Brain microvascular endothelial cell (primary cell): Measurements from ENCODE around the gene RUNX1.

ENCODE experiments used
- DNase-seq: peaks from one replicate; pipeline ENCODE4 v3.0.0-alpha.2; 2020
- H3K27ac ChIP-seq: fragments of 250-450 bp; sonication (Bioruptor Pico); 2 replicates; pipeline ENCODE4 v1.5.1; 2020; ENCODE audit warnings: mild to moderate bottlenecking, moderate library complexity
- H3K27me3 ChIP-seq: fragments of 250-450 bp; sonication (Bioruptor Pico); replicated peaks from 2 replicates; pipeline ENCODE4 v1.5.1; 2020; ENCODE audit warnings: mild to moderate bottlenecking
- H3K36me3 ChIP-seq: fragments of 250-450 bp; sonication (Bioruptor Pico); replicated peaks from 2 replicates; pipeline ENCODE4 v1.5.1; 2020; ENCODE audit warnings: mild to moderate bottlenecking
- H3K4me3 ChIP-seq: 2 replicates; pipeline ENCODE4 v1.5.1; 2011; ENCODE audit warnings: low read depth, mild to moderate bottlenecking, control low read depth, low read length, moderate library complexity
- CTCF ChIP-seq: IDR thresholded peaks from 2 replicates; pipeline ENCODE4 v1.5.1; 2011; ENCODE audit warnings: low read depth, mild to moderate bottlenecking, moderate library complexity, low read length, control low read depth, inconsistent platforms; ENCODE audit errors: missing control alignments
- in situ Hi-C: cut with HindIII; loops from 2 replicates; pipeline ENCODE4 v1.10.0; 2017; ENCODE audit warnings: low sequenced_read_pairs, low pct_ligation_motif_present

Gene RUNX1

GRCh38 chr21:34861258-34861657 lies 187.8 kb downstream of the RUNX1 start:
- TF ChIP-seq CTCF: no peak
- no peak overlapping the region for H3K4me3 ChIP-seq
- no peaks in the 10 kb centered on the region for H3K27me3 ChIP-seq
- no peak for DNase-seq
- in situ Hi-C loops: no loop called here
- no peak overlapping the region for H3K27ac ChIP-seq
- peaks cover 88% of the 10 kb centered on the region for H3K36me3 ChIP-seq

GRCh38 chr21:34859976-34860653 lies 189.0 kb downstream of the RUNX1 start:
- DNase-seq: no peak
- in situ Hi-C loops: no loop called here
- Histone ChIP-seq H3K36me3 (peaks cover 87% of the 10 kb centered on the region), H3K4me3 (no peak overlapping the region), H3K27ac (no peak overlapping the region), H3K27me3 (no peaks in the 10 kb centered on the region)
- TF ChIP-seq CTCF: no peak

GRCh38 chr21:34858559-34858958 lies 190.5 kb downstream of the RUNX1 start:
- H3K27ac ChIP-seq: no peak overlapping the region
- H3K4me3 ChIP-seq: no peak overlapping the region
- in situ Hi-C loops: no loop called here
- no peaks in the 10 kb centered on the region for H3K27me3 ChIP-seq
- peaks cover 81% of the 10 kb centered on the region for H3K36me3 ChIP-seq
- no peak for DNase-seq
- TF ChIP-seq CTCF: no peak

GRCh38 chr21:34857874-34858273 lies 191.2 kb downstream of the RUNX1 start:
- no peak overlapping the region for H3K4me3 ChIP-seq
- no peaks in the 10 kb centered on the region for H3K27me3 ChIP-seq
- DNase-seq: no peak
- peak; percentile 62 for TF ChIP-seq CTCF
- no peak overlapping the region for H3K27ac ChIP-seq
- H3K36me3 ChIP-seq: peaks cover 84% of the 10 kb centered on the region
- in situ Hi-C loops: no loop called here

- peaks cover 84% of the 10 kb centered on the region for H3K36me3 ChIP-seq
- no peak overlapping the region for H3K4me3 ChIP-seq
- in situ Hi-C loops: no loop called here
- TF ChIP-seq CTCF: no peak
- DNase-seq: no peak
- no peaks in the 10 kb centered on the region for H3K27me3 ChIP-seq
- H3K27ac ChIP-seq: no peak overlapping the region
Observed at GRCh38 chr21:34857122-34857713, 191.9 kb downstream of the RUNX1 start.

GRCh38 chr21:34852448-34852847 lies 196.7 kb downstream of the RUNX1 start:
- Histone ChIP-seq H3K27me3 (no peaks in the 10 kb centered on the region), H3K27ac (no peak overlapping the region), H3K36me3 (peaks cover 76% of the 10 kb centered on the region), H3K4me3 (no peak overlapping the region)
- DNase-seq: no peak
- in situ Hi-C loops: no loop called here
- no peak for TF ChIP-seq CTCF
